CD4-positive, alpha-beta memory T cell (primary cell): Measurements from ENCODE around the gene CCDC90B. TPM values are rescaled to one million over a fixed set of nuclear protein-coding genes. Genes with fewer than 3 reads are reported as not detected.
A peak's percentile ranks its signal among the peaks of the same experiment; 100 is the strongest.

Source experiments
- CTCF ChIA-PET: fragments of 350-600 bp; sonication (Branson Sonifier 250); formaldehyde crosslinking; loops from one replicate; lab custom pipeline; 2021; ENCODE audit warnings: inconsistent platforms; ENCODE audit not compliant: partially characterized antibody; lab: Charles Lee
- POLR2A ChIA-PET: fragments of 350-600 bp; sonication (Branson Sonifier 250); formaldehyde crosslinking; loops from one replicate; lab custom pipeline; 2021; ENCODE audit not compliant: partially characterized antibody; lab: Charles Lee
- DNase-seq, 5 donors: peaks; one replicate each; pipeline versions ENCODE4 v3.0.0 to v3.0.0-alpha.2; 2020 to 2022; ENCODE audit warnings: mixed read lengths in 1 of 5
- H3K27ac ChIP-seq: one replicate; pipeline ENCODE4 v1.7.0; 2013; ENCODE audit warnings: low read depth, low read length
- H3K27me3 ChIP-seq: 2 replicates; pipeline ENCODE4 v1.7.0; 2013; ENCODE audit warnings: mild to moderate bottlenecking, low read length, moderate library complexity; ENCODE audit not compliant: insufficient read depth
- H3K36me3 ChIP-seq: 2 replicates; pipeline ENCODE4 v1.7.0; 2013; ENCODE audit warnings: mild to moderate bottlenecking, low read length, moderate library complexity; ENCODE audit not compliant: insufficient read depth
- H3K4me1 ChIP-seq: 2 replicates; pipeline ENCODE4 v1.7.0; 2013; ENCODE audit warnings: mild to moderate bottlenecking, low read length, moderate library complexity; ENCODE audit not compliant: insufficient read depth
- H3K4me3 ChIP-seq, 2 donors: one replicate each; pipeline ENCODE4 v1.7.0; 2013; ENCODE audit warnings: low read length in 2 of 2, mild to moderate bottlenecking in 1 of 2
- H3K9me3 ChIP-seq, 2 donors: one replicate each; pipeline ENCODE4 v1.7.0; 2013; ENCODE audit warnings: low read length in 2 of 2, control low read depth in 1 of 2; ENCODE audit not compliant: control insufficient read depth in 1 of 2
- H3K27ac Mint-ChIP-seq, 7 donors: one replicate each; pipeline ENCODE4 v1.8.0; 2020 to 2021; ENCODE audit warnings: mixed read lengths in 7 of 7, mild to moderate bottlenecking in 6 of 7, inconsistent platforms in 3 of 7, moderate library complexity in 3 of 7
- H3K27me3 Mint-ChIP-seq, 2 donors: one replicate each; pipeline ENCODE4 v1.8.0; 2020 to 2021; ENCODE audit warnings: mixed read lengths in 2 of 2
- H3K36me3 Mint-ChIP-seq, 2 donors: one replicate each; pipeline ENCODE4 v1.8.0; 2020 to 2021; ENCODE audit warnings: mixed read lengths in 2 of 2, inconsistent platforms in 1 of 2, mild to moderate bottlenecking in 1 of 2
- H3K4me1 Mint-ChIP-seq, 4 donors: one replicate each; pipeline ENCODE4 v1.8.0; 2020 to 2021; ENCODE audit warnings: mixed read lengths in 4 of 4, mild to moderate bottlenecking in 1 of 4
- H3K4me3 Mint-ChIP-seq, 8 donors: one replicate each; pipeline ENCODE4 v1.8.0; 2020 to 2021; ENCODE audit warnings: mixed read lengths in 8 of 8, mild to moderate bottlenecking in 7 of 8, moderate library complexity in 6 of 8, inconsistent platforms in 3 of 8
- H3K9me3 Mint-ChIP-seq, 8 donors: one replicate each; pipeline ENCODE4 v1.8.0; 2020 to 2021; ENCODE audit warnings: mixed read lengths in 8 of 8, mild to moderate bottlenecking in 5 of 8, inconsistent platforms in 3 of 8, moderate library complexity in 1 of 8
- intact Hi-C: fragments of 100-400 bp; cut with micrococcal nuclease; formaldehyde crosslinking; loops from one replicate; pipeline ENCODE4 v1.15.1; 2023
- polyA plus RNA-seq, 2 donors: library from polyadenylated mRNA; unstranded; fragments of 300-500 nt; fragmentation: Illumina TruSeq; gene quantifications; one replicate each; pipeline ENCODE4 v1.2.3, GENCODE V29; 2021
- total RNA-seq, 2 experiments: library from RNA; stranded (reverse); gene quantifications; one replicate each; pipeline ENCODE4 v1.2.3, GENCODE V29; 2021

The CCDC90B gene
- total and polyA plus RNA-seq, 4 experiments from 2014 or later = 37.6 to 79.5 (median 49.4) TPM

DNA sequence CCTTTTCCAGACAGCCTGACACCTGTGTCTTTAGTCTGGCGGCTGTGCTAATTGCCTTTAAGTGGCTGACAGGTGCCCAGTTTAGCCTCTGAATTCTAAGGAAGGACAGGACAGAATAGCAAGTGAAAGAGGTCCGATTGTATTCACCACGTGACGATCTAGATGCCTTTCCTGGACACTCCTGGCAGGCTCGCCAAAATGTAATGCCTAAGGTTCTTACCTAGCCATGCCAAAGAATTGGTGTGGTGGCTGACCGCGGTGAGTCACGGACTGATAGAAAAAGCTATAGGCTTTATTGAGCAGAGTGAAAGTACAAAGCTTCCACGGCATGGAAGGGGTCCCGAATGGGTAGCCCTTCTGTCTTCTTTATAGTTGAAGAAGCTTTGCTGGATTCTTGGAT, 65.9 kb downstream of the CCDC90B start:
- H3K4me3 ChIP-seq = no peak overlapping the region
- no peaks in the 10 kb centered on the region for H3K9me3 ChIP-seq
- Mint-ChIP-seq H3K27ac (peak overlapping the region in 1 of 7 donors; percentile 55), H3K9me3 (no peaks in the 10 kb centered on the region), H3K27me3 (no peaks in the 10 kb centered on the region), H3K36me3 (peaks cover 0 to under 1% of the 10 kb centered on the region in 2 donors), H3K4me3 (no peak overlapping the region), H3K4me1 (no peaks in the 10 kb centered on the region)
- no peaks in the 10 kb centered on the region for H3K27me3 ChIP-seq
- intact Hi-C loops = no loop called here
- ChIA-PET POLR2A (no interaction called here), CTCF (no interaction called here)
- H3K36me3 ChIP-seq = no peaks in the 10 kb centered on the region
- no peaks in the 10 kb centered on the region for H3K4me1 ChIP-seq
- no peak overlapping the region for H3K27ac ChIP-seq
- no peak for DNase-seq

GRCh38 chr11:83219095-83219494, 67.1 kb downstream of the CCDC90B start:
- Histone ChIP-seq H3K27ac (no peak overlapping the region), H3K4me3 (no peak overlapping the region), H3K4me1 (no peaks in the 10 kb centered on the region), H3K9me3 (no peaks in the 10 kb centered on the region), H3K36me3 (no peaks in the 10 kb centered on the region), H3K27me3 (no peaks in the 10 kb centered on the region)
- no peak for DNase-seq
- Mint-ChIP-seq H3K36me3 (peaks cover 2 to 8% of the 10 kb centered on the region in 2 donors), H3K27me3 (no peaks in the 10 kb centered on the region), H3K4me1 (no peaks in the 10 kb centered on the region), H3K27ac (no peak overlapping the region), H3K9me3 (no peaks in the 10 kb centered on the region), H3K4me3 (no peak overlapping the region)
- POLR2A ChIA-PET = no interaction called here
- CTCF ChIA-PET = no interaction called here
- intact Hi-C loops = no loop called here

Other genes starting within 250 kb of the CCDC90B start
- gene RAB30, start 214.5 kb downstream of the CCDC90B start, total RNA-seq = 10 to 100 TPM; 12.3 to 14.1 TPM
- gene RAB30, start 214.5 kb downstream of the CCDC90B start, polyA plus RNA-seq = 1 to 10 TPM; 5.0 to 8.9 TPM
- gene PCF11, start 129.2 kb downstream of the CCDC90B start, total RNA-seq = 100 to 1,000 TPM; 161 to 165 TPM
- 10 to 100 TPM; 11.6 to 41.9 TPM for gene PCF11, start 129.2 kb downstream of the CCDC90B start, polyA plus RNA-seq
- 10 to 100 TPM in 1 of 2 experiments, 1 to 10 TPM in 1; 8.9 to 12.4 TPM for gene ANKRD42, start 92.7 kb downstream of the CCDC90B start, total RNA-seq
- gene ANKRD42, start 92.7 kb downstream of the CCDC90B start, polyA plus RNA-seq = 1 to 10 TPM; 3.9 to 4.4 TPM